Measurements from ENCODE around the gene AHCY. TPM values are rescaled to one million over a fixed set of nuclear protein-coding genes. Genes with fewer than 3 reads are reported as not detected.

AHCY gene
- total RNA-seq, 1 experiment from 2014 or later, result 401 TPM

DNA sequence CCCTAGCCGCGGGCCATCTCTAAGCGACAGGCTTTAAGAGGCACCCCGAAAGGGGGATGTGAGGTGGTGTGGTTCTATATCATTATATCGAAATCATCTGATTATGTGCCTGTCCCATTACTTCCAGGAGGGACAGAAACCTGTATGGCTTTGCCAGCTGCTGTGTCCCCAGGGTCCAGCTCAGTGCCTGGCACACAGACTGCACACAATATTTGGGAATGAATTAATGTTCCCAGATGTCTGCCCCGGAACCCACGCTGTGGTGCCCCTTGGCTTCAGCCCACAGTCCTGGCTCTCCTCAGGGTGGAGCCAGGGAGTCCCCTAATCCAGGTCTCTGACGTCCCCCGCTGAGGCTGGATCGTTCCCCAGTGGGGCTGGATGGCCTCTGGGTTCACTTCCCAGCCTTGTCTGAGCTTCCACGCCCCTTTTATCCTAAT is 8.9 kb upstream of the AHCY start:
- Mint-ChIP-seq H3K4me1 (peaks cover 7% of the 10 kb centered on the region; the same call in 1 of the 2 replicates), H3K36me3 (no peaks in the 10 kb centered on the region), H3K27me3 (ENCODE audit: low read depth) (peaks cover 16% of the 10 kb centered on the region), H3K4me3 (peak overlapping the region; percentile 81), H3K27ac (no peak overlapping the region), H3K9me3 (peaks cover 8% of the 10 kb centered on the region)
- 0 out of 2 replicates have a peak, but pooled peaks have one; percentile 5 for TF ChIP-seq GABPB1 (CRISPR knock-in tag; IDR thresholded peaks at IDR 0.05)
- TF ChIP-seq, protein P1, sequence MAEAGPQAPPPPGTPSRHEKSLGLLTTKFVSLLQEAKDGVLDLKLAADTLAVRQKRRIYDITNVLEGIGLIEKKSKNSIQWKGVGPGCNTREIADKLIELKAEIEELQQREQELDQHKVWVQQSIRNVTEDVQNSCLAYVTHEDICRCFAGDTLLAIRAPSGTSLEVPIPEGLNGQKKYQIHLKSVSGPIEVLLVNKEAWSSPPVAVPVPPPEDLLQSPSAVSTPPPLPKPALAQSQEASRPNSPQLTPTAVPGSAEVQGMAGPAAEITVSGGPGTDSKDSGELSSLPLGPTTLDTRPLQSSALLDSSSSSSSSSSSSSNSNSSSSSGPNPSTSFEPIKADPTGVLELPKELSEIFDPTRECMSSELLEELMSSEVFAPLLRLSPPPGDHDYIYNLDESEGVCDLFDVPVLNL (CRISPR knock-in tag; IDR thresholded peaks at IDR 0.05; ENCODE audit: borderline replicate concordance, low read depth), result no peak
- TF ChIP-seq ZNF423 (CRISPR knock-in tag; IDR thresholded peaks at IDR 0.05), result no peak
- TF ChIP-seq, protein P2, sequence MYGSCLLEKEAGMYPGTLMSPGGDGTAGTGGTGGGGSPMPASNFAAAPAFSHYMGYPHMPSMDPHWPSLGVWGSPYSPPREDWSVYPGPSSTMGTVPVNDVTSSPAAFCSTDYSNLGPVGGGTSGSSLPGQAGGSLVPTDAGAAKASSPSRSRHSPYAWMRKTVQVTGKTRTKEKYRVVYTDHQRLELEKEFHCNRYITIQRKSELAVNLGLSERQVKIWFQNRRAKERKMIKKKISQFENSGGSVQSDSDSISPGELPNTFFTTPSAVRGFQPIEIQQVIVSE (CRISPR knock-in tag; IDR thresholded peaks at IDR 0.05; ENCODE audit: borderline replicate concordance), result no peak
- TF ChIP-seq SMAD3 (CRISPR knock-in tag; IDR thresholded peaks at IDR 0.05; ENCODE audit: borderline replicate concordance), result no peak
- ChIA-PET CTCF (interaction anchor here (0.6 to 4.1 kb wide), 88 partner anchors 8 to 564 kb away, joined by 3 to 104 read pairs (median 7); partner anchors contain the start of genes ACSS2, AHCY, ASIP and DYNLRB1), POLR2A (interaction anchor here (0.5 to 1.8 kb wide), 8 partner anchors 9 to 957 kb away, joined by 3 to 18 read pairs (median 4); partner anchors contain the start of genes AHCY, DYNLRB1 and ITCH)
- ATAC-seq, result peak; percentile 13
- DNase-seq (ENCODE audit: low spot score), result peak; percentile 37

DNA sequence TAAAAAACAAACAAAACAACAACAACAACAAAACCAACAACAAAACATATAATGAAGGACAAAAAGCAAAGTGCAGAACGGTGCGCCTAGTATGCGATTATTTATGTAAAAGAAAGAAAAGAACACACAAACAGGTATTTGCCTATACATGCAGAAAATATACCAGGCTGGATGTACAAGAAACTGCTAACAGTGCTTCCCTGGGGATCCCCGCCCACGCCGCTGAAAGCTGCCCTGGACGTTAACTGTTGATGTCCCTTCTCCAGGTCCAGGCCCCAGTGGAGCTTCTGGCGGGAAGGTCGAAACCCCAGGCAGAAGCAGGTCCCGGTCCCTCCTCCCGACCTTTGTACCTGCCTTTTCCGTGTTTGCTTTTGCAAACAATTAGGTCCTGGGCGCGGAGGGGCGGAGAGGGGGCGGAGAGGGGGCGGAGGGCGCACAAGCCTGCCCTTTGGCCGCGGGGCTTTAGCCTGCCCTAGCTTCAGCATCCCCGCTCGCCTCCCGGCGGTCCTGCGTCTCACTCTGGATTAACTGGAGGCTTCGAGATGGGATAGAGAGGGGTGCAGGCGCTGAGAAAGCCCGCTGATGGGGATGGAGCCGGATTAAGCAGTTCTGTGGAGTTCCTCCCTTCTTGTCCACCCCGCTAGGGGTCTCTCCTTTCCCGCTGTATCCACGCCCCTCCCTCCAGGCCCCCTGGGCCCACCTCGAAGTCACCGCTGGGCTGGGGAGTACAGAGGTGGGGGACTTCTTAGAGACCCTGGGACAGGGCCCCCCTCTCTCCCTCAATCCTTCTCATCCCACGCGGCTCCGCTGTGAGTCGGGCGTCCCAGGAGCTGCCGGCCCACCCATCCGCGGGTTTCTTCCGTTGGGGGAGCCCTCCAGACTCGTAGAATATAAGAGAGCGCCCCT is 8.2 kb upstream of the AHCY start:
- Mint-ChIP-seq H3K4me3 (peak overlapping the region; percentile 81), H3K4me1 (peaks cover 7% of the 10 kb centered on the region; the same call in 1 of the 2 replicates), H3K27ac (no peak overlapping the region), H3K27me3 (ENCODE audit: low read depth) (peaks cover 16% of the 10 kb centered on the region), H3K9me3 (peaks cover 8% of the 10 kb centered on the region), H3K36me3 (no peaks in the 10 kb centered on the region)
- TF ChIP-seq CREB1 (CRISPR knock-in tag; IDR thresholded peaks at IDR 0.05), result no peak
- no peak for TF ChIP-seq SMAD4 (CRISPR knock-in tag; IDR thresholded peaks at IDR 0.05)
- TF ChIP-seq, protein P3, sequence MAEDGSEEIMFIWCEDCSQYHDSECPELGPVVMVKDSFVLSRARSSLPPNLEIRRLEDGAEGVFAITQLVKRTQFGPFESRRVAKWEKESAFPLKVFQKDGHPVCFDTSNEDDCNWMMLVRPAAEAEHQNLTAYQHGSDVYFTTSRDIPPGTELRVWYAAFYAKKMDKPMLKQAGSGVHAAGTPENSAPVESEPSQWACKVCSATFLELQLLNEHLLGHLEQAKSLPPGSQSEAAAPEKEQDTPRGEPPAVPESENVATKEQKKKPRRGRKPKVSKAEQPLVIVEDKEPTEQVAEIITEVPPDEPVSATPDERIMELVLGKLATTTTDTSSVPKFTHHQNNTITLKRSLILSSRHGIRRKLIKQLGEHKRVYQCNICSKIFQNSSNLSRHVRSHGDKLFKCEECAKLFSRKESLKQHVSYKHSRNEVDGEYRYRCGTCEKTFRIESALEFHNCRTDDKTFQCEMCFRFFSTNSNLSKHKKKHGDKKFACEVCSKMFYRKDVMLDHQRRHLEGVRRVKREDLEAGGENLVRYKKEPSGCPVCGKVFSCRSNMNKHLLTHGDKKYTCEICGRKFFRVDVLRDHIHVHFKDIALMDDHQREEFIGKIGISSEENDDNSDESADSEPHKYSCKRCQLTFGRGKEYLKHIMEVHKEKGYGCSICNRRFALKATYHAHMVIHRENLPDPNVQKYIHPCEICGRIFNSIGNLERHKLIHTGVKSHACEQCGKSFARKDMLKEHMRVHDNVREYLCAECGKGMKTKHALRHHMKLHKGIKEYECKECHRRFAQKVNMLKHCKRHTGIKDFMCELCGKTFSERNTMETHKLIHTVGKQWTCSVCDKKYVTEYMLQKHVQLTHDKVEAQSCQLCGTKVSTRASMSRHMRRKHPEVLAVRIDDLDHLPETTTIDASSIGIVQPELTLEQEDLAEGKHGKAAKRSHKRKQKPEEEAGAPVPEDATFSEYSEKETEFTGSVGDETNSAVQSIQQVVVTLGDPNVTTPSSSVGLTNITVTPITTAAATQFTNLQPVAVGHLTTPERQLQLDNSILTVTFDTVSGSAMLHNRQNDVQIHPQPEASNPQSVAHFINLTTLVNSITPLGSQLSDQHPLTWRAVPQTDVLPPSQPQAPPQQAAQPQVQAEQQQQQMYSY (CRISPR knock-in tag; IDR thresholded peaks at IDR 0.05), result peak; percentile 49; the same call in 1 of the 2 replicates
- TF ChIP-seq, protein P4, sequence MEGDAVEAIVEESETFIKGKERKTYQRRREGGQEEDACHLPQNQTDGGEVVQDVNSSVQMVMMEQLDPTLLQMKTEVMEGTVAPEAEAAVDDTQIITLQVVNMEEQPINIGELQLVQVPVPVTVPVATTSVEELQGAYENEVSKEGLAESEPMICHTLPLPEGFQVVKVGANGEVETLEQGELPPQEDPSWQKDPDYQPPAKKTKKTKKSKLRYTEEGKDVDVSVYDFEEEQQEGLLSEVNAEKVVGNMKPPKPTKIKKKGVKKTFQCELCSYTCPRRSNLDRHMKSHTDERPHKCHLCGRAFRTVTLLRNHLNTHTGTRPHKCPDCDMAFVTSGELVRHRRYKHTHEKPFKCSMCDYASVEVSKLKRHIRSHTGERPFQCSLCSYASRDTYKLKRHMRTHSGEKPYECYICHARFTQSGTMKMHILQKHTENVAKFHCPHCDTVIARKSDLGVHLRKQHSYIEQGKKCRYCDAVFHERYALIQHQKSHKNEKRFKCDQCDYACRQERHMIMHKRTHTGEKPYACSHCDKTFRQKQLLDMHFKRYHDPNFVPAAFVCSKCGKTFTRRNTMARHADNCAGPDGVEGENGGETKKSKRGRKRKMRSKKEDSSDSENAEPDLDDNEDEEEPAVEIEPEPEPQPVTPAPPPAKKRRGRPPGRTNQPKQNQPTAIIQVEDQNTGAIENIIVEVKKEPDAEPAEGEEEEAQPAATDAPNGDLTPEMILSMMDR (IDR thresholded peaks at IDR 0.05), result no peak
- no peak for TF ChIP-seq EMX1 (CRISPR knock-in tag; IDR thresholded peaks at IDR 0.05)
- peak; percentile 74; the same call in 1 of the 2 replicates for TF ChIP-seq GABPB1 (CRISPR knock-in tag; IDR thresholded peaks at IDR 0.05)
- TF ChIP-seq SMAD3 (CRISPR knock-in tag; IDR thresholded peaks at IDR 0.05; ENCODE audit: borderline replicate concordance), result no peak
- CTCF ChIA-PET, result interaction anchor here (0.6 to 4.1 kb wide), 38 partner anchors 9 to 458 kb away, joined by 3 to 104 read pairs (median 12); partner anchors contain the start of genes AHCY, DYNLRB1 and ITCH
- POLR2A ChIA-PET, result interaction anchor here (1.0 to 1.8 kb wide), 4 partner anchors 8 to 205 kb away, joined by 3 to 4 read pairs (median 4); partner anchors contain the start of genes AHCY and DYNLRB1
- ATAC-seq (peak; percentile 70), DNase-seq (ENCODE audit: low spot score) (peak; percentile 69)
